Astrocyte of the hippocampus (primary cell): ENCODE results near the gene UBTF.

Experiments
- DNase-seq: peaks from one replicate; pipeline ENCODE4 v3.0.0; 2011; ENCODE audit warnings: low read depth, low spot score

Gene UBTF

DNA sequence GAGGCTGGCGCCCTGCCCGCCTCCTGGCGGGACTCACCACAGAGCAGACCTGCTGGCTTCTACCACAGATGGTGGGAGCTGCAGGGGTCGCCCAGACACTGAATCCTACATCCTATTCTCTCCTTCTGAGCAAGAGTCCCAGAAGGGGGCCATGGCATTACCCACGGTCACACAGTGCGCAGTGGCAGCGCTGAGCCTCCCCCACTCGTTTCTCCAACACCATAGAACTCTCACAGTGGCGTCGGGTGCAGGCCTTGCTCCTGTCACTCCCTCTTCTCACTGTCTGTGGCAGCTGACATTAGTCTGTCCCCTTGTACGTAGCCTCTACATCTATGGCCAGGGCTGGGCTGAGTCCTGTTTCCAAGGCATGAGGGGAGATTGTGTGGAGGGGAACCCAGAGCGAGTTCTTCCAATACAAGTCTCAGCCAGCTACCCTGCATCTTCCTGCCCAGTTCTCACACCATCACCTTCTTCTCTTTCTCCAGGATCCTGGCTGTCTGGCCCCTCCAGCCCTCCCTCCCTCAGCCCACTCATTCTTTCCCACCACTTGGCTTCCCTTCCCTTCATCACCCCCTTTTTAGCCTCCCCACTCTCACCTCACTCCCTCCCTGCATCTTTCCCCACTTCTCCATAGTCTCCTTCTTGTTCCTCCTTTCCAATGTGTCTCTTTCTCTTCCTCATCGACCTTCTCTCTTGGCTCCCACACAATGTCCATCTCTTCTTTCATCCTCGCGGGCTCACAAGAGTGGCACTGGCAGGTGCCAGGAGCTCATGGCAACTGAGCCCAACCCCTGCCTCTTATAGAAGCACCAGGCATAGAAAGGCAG, 5.9 kb downstream of the UBTF start:
- no peak for DNase-seq

DNA sequence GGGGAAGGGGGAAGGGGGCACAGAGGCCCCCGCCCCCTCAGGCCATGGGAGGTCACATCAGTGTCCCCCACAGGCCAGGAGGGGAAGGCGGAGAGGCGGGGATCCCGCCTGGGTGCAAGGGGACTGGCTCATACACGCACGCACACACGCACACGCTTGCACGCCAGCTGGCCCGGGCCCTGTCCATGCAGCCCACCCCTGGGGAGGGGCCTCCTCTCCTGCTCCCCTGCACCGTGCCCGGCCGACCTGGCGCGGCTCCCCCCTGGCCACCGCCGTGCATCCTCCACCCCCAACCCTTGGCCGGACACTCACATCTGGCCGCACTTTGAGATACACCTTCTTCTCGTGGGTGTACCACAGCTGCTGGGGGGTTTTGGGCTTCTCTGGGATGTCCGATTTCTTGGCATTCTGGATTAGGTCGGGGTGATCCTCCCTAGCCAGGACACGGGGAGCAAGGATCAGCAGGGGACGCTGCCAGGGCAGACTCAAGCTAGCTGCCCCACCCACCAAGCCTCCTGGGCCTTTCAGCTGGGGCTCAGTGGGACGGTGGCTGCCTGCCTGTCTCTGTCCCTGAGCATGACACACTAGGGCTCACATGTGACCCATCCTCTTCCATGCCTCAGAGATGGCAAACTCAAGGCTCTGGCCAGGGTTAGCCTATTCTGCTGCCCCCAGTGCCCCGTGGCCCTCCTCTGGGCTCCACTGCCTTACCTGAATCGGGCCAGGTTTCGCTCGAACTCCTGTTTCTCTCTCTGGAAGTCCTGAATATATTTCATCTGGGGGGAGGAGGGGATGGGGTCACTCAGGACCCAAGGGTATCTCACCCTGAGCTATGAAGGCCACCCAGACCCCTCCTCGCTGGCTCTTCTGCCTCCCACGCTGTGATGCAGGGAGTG, 6.7 kb downstream of the UBTF start:
- no peak for DNase-seq

DNA sequence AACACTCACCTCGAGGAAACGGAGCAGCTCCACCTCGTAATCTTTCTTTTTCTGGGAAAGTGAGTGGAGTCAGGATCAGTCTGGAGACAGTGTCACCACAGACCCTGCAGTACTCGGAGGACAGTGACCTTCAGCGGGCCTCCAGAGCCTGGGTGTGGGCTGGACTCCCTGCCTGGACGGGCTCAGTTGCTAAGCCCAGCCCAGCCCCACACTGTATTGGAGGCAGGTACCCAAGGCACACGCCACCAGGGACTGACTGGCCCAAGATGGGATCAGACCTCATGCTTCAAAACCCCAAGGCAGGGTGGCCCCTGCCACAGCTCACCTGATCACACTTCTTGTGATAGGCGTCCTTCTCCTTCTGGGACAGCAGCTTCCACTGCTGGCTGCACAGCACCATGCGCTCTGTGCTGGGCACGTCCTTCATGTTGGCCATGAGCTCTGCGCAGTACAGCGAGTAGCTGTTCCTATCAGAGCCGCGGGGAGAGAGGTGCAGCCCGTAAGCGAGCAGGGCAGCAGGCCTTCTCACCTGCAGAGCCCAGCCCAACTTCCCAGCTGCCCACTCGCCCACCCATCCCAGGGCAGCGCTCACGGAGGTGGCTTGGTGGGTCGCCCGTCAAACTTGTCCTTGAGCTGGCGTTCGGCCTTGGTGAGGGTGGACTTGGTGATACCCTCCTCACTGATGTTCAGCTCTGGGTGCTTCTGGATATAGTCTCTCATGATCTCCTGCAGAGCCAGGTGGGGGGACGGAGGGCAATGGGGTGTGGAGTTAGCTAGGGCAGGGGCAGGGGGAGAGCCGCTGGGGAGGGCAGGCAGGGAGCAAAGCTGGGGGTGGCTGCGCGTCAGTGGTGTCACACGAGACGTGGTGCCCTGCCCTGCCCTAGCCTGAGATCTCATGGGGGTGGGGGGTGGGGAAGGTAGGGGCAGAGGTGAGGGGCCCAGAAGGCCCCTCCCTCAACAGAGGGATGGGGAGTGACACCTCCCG, 7.9 kb downstream of the UBTF start:
- no peak for DNase-seq

DNA sequence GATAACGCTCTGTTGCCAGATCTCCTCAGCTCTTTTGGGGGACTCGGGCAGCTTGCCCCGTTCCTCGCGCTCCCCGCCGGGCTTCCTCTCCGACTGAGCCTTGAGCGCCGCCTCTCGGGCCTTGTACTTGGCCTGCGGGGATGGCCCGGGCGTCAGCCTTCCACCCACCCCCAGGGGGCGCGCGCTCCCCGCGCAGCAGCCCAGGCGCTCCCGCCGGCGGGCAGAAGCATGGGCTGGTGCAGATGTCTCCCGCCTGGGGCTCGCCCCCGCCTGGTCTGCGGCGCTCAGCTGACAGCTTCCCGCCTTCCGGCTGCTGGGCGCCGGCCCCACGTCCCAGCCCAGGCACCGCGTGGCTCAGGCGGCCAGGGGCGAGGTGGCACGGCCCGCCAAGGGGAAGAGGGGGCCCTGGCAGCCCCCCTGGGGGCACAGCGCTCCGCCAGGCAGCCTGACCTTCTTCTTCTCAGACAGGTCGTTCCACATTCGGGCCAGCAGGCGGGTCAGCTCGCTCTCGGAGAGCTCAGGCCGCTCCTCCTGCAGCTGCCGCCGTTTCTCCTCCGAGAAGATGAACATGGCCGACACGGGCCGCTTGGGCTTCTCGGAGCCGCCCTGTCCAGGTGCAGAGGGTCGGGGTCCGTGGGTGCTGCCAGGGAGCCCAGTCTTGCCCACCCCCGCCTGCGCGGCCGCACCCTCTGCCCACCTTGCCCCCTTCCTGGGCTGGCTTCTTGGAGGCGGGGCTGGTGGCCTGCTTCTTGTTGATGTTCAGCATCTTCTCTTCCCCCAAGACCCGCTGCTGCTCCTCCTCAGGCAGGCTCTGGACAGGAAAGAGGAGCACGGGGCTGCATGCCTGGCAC, 8.9 kb downstream of the UBTF start:
- peak; percentile 96 for DNase-seq

DNA sequence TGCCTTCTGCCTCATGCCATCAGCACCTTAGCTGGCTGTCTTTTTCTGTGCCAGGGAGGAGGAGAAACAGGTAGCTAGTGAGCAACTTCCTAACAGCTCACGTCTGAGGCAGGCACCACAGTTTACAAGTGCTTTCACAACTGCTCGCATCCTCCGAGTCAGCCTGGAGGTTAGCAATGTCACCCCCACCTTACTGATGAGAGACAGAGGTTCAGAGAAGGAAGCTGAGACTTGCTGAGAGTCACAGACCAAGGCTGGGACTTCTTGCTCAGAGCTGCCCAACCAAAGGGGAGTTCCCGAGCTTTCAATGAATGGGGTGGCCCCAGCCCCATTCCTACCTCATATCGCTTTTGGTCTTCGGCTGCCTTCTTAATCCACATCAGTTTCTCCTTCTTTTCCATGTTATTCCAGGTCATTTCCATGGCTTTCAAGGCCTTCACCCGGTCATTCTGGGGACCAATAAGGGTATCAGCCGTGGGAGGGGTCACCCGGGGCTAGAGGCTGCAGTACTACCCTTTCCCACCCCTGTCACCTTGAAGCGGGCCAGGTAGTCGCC, 9.6 kb downstream of the UBTF start:
- no peak for DNase-seq

DNA sequence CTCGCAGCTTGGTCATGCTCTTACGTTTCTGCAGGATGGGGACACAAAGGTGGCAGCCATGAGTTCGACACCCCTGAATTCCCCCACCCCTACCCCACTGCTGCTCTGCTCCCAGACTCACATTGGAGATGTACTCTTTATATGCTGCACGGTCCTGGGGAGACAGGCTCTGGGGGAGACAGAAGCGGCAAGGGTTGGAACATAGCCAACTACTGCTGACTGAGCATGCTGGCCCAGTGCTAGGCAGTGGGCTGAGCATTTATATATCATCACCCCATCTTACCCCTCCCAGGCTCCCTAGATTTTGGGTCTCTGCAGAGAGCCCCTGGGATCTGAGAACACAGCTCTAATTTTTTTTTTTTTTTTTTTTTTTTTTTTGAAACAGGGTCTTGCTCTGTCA, 11.7 kb downstream of the UBTF start:
- no peak for DNase-seq

DNA sequence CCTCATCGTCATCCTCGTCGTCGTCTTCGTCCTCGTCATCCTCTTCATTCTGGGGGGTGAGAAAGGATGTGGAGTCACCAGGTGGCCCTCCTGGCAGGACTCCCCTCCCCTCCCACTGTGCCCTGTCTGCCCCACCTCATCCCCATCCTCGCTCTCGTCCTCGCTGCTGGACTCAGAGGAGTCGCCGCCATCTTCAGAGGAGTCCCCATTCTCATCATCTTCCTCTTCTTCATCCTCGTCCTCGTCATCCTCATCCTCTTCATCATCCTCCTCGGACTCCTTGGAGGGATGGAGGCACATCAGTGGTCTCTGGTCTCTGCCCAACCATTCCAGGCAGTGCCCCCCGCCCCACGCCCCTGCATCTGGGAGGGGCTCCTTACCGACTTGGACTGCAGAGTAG, 12.2 kb downstream of the UBTF start:
- DNase-seq = no peak

DNA sequence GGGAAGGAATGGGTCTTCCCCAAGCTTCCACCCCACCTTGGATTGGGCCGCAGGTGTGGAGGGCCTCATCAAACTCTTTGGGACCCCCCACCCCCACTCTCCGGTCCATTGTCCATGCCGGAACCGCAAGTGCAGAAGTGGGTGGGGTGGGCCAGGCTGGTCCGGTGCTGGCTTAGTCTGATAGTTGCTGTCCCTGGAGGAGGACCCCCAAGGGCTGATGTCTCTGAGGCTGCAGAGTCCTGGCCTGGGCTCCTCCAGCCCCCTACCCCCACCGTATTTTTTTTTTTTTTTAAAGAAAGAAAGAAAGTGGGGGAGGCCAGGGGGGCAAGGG, 12.7 kb downstream of the UBTF start:
- no peak for DNase-seq

DNA sequence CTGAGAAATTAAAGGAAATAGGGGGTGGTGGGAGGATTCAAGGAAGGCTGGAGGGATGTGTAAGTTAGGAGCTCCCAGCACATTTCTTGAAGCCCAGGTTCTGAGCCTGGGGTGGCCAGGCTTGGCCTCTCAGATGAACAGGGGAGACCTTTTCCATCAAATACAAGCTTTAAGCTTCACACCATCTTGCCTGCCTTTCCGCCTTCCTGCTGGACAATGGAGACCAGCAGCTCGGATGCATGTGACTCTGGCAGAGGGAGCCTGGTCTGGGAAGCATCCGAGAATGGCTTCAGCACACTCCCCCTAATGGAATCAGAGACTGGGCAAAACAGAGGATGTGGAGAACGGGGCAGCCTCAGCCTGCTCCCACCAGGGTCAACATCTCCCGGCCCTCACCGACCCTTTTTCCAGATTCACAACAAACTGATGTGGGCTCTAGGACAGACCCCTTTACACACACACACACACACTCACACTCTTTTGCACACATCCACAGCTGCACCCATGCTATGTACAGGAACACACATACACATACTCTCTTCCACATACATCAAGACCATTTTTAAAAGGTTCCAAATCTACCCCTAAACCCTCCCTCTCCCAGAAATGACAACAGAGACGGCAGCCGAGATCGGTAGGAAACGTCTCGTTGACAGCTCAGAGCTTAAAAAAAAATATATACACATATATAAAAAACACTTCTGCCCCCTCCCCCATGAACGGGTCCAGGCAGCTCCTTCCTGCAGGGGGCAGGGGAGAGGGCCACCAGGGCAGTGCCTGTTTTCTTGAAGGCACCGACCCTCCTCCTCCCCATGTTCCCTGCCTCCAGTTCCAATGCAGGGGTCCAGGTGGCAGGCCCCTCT, 13.3 kb downstream of the UBTF start:
- no peak for DNase-seq

DNA sequence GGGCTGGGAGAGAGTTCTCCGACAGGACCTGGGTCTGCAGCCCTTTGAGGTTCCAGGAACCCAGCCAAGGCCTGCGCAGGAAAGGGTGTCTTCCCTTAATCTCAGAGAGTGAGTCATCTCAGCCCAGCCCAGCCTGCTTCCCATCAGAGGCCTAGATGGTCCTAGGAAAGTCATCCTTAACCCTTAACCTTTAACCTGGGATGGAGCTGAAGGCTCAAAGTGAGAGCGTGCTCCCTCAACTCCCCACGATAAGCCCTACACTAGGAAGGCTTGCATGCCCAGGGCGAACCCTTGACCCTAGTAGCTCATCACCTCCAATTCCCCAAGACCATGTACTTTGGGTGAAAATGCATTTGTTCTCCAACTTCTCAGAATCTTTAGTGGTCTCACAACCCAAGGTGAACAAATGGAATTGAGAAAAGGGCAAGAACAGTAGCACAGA, 15.0 kb downstream of the UBTF start:
- DNase-seq = no peak

DNA sequence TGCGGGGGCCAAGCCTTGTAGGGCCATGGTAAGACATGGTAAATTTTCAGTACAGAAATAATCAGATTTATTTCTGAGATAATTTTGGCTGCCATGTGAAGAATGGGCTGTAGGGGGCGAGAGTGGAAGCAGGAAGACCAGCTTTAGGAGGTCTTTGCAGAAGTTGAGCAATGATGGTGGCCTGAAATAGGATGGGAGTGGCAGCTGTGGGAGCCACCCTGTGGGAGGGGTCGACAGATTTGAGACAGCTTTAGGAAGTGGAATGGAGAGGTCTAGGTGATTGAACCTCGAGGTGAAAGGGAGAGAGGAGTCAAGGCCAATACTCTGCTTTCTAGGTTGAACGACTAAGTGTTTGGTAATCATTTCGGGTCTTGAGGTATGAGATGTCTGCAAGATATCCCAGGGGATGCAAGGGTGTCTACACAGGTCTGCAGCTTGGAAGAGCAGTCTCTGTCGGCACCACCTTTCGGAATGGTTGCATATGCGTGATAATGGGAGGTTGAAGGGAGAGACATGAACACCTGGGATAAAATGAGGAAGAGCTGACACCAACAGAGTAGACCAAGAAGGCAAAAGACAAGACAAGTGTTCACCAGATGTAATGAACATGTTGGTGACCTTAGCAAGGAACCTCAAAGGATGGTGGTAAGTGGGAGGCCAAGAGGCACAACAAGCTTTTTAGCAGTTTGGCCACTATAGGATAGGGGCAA, 15.6 kb downstream of the UBTF start:
- DNase-seq = peak; percentile 58

DNA sequence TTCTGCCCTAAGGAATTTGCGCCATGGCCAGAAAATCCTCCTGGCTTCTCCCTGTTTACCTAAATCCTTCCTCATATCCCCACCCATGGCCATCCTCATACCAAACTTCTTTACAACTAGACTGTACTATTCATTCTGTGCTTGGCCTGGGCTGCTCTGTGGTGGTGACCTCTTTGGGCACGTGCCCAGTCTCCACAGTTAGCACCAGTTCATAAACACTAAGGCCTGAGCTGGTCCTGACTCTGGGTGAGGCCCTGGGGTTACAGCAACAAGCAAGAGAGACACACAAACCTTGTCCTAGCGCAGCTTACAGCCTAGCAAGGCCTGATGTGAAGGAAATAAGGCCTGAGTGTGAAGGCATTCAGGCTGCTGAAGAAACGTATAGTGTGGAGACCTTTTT, 16.7 kb downstream of the UBTF start:
- DNase-seq = no peak

DNA sequence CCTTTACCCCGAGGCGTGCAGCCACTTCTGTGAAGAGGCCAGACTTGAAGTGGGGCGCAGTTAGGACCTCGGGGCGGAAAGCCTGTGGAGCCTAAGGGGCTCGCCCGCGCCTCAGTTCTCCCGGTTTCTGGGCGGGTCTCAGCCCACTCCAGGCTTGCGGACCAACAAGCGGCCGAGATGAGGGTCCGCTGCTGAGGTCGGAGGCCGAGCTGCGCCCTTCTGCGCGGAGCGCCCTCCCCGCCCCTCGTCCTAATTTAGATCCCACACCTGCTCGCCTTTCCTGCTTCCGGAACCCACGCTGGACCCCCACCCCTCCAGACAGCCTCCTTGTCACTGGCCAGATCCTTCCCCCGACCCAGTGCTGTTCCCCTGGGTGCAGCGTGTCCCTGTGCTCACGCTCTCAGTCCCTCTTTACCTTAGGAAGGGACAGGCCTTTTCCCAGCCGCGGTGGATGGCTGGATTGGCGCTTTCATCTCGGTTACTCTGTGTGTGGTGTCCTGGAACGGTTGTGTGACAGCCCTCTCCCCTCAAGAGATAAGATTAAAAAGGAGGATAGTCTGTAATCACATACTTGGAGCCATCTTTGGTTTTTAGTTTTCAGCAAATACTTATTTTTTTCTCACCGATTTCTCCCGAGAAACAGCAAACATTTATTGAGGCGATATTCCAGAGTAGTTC, 18.9 kb downstream of the UBTF start:
- no peak for DNase-seq

DNA sequence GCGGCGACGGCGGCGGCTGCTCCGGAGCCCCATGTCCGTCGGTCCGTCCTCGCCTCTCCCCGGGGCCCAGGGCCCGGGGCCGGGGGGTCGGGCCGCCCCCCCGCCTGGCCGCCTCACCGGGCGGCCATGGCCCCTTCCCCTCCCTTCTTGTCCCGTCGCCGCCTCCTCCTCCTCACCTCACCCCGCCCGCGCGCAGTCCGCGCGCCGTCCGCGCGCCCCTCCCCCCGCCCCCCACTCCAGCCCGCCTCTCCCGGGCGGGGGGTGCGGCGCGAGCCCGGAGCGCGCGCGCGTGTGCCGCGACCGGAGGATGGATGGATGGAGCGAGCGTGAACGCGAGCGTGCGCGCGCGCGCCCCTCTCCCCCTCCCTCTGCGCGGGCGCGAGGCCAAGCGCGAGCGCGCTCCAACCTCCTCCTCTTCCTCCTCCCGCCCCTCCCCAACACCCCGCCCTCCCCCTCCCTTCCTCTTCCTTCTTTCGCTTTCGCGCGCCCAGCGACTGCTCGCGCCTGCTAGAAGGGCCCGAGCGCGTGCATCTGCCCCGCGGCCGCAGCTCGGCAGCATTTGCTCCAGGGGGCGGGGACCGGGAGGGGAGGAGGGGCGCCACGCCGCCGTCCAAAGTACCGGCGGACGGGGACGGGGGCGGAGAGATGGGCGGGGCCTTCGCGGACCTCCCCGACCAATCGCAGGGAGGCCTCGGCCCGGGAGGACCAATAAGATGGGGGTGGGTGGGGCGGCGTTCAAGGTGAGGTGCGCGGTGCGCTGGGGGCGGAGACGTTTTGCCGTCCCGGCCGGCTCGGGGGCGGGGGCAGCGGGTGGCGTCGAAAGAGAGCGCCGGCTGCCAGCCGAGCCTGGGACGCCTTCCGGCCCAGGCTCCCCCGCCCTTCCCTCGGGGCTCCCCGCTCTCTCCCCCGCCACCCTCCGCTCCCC, 19.7 kb downstream of the UBTF start, which contains the start of gene ATXN7L3:
ATXN7L3 (minus strand) TSS at position 332 of the 925 bp plus-strand sequence. CDS start 1,814 bp downstream, outside the sequence.
- DNase-seq = peak; percentile 100

DNA sequence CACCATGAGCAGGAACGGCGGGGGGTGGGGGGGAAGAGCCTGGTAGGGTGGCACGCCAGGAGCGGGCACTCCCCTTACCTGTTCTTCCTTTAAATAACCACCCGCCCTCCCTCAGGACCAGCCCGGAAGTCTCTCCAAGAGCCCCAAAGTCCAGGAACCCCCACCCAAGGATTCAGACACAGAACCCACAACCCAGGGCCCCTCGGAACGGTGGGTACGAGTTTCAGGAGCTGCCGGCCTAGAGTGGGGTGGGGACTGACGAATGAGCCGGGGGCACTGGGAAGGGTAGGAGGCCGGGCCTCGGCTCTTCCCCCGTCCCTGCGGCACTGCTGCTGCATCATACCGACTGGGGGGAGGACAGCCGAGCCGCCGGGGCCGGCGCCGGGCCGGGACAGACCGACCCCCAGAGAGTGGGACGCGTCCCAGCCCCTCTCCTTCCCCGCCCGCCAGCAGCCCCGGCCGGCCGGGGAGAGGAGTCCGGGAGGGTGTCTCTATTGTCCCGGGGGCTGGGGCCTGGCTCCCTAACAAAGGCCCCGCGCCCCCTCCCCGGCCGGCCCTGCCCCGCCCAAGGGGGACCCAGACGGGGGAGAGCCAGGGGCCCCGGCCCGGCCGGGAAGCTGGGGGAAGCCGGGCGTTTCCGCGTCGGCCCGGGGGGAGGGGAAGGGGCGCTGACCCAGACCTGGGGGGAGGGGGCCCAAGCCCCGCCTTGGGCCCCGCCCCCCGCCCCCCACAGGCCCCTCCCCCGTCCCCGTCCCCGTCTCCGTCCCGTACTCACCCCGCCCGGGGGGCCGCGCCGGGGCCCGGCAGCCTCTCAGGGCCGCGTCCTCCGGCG, 20.5 kb downstream of the UBTF start:
- peak; percentile 78 for DNase-seq
